ENCODE results near the gene LBX2.

The LBX2 gene

GRCh38 chr2:74525717-74526648, 26.6 kb upstream of the LBX2 start, which contains the start of gene DQX1:
TSS of gene DQX1 (minus strand) at chr2:74526231. CDS start at chr2:74525729, 502 bp downstream.
- peak; percentile 68 for DNase-seq

GRCh38 chr2:74524955-74525716, 25.7 kb upstream of the LBX2 start:
- no peak for DNase-seq

DNA sequence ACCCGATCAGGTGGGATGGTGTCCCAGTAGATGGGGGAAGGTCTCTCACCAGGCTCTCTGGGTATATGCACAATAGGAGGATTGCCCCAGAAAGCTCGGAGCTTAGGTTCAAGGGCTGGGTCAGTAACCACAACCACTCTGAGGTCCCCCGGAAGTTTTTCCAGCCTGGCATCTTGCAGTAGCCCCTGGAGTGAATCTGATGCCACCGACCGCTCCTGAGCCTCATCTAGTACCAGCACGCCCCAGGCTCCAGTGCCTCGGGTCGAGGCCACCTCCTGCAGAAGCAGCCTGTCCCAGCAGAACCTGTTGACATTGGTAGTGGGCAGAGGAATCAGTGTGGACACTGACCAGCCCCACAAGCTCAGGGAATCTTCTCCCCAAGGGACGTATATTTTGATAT, 24.6 kb upstream of the LBX2 start:
- no peak for DNase-seq

- no peak for DNase-seq
These were observed 23.1 kb upstream of the LBX2 start for GRCh38 chr2:74522516-74522915.

- no peak for DNase-seq
These were observed 17.2 kb upstream of the LBX2 start for GRCh38 chr2:74516650-74517049.

DNA sequence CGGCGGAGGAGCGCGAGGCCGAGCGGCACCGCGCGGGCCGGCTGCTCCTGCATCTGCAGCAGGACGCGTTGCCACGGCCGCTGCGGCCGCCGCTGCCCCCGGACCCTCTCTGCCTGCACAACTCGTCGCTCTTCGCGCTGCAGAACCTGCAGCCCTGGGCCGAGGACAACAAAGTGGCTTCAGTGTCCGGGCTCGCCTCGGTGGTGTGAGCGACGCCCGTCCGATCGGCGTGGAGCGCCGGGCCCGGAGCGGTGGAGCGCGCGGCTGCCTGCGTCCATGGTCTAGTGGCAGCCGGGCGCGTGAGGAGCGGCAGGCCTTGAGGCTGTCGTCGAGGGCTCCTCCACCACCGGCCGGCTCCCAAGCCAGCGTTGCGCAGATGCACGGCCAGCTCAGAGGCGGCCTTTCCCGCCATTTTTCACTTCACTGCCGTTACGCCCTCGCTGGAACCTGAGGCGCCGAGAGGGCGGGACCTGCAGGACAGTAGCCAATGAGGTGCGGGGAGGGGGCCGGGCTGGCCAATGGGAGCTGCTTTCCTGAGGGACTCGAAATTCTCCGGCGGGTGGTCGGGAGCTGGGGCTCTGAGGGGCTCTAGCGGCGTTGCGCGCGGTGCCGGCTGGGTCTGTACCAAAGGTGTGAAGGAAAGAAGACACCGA, 16.7 kb upstream of the LBX2 start:
- DNase-seq, result peak; percentile 76

DNA sequence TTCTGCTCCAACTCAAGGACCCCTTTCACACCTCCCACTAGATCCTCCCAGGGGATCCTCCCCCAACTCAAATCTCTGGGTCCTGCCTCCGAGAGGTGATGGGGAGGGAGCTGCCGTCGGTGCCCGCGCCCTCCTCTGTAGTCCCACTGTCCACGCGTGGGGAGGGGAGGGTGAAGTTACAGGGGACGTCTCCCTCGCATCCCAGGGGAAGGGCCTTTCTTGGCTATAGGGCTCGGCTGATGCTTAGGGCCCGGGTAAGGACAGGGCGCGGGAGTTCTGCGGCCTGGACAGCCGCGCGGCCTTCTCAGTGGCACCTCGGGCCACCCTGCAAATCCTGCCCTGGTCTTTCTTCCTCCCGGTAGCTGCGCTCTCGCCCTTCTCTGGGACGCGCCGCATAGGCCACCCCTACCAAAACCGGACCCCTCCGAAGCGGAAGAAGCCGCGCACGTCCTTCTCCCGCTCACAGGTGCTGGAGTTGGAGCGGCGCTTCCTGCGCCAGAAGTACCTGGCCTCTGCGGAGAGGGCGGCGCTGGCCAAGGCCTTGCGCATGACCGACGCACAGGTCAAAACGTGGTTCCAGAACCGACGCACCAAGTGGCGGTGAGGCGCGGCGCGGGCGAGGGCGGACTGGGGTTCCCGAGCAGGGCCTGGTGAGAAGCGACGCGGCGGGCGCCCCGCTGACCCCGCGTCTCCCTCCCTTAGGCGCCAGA, 16.0 kb upstream of the LBX2 start:
- DNase-seq, result no peak

GRCh38 chr2:74514368-74515270, 15.2 kb upstream of the LBX2 start, which contains the start of gene TLX2:
TSS of gene TLX2 (plus strand) at chr2:74514450. CDS start at chr2:74514807, 357 bp downstream.
- no peak for DNase-seq

DNA sequence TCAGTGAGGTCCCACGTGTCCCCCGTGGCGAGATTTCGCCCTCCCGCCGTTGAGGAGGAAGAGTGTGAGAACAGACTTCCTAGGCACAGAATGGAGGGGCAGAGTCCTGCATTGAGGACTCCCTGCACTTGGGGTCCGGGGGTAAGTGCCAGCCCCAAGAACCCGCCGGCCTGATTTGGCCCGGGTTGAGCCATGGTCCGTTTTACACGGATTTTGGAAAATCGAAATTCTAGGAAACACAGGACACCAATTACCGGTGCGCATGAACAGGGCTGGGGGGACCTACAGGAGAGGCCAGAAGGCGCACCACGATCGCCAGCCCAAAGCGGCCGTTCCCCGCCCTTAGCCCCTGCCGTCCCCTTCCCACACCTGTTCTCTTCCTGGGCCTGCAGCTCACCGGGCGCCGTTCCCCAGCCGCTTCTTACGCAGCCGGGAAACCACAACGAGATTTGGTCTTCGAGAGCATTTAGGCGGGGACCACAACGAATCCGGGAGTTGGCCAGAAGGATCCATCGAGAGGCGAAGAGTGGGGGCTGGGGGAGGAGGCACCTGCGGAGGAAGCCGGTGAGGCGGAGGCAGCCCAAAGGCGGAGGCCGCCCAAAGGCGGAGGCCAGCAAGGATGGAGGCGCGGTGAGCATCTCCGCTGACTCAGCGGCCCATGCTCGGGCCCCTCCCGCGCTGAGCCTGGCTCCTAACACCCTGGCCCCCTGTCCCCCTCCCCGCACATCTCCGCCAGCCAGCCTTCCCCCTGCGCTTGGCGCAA, 14.4 kb upstream of the LBX2 start:
- no peak for DNase-seq

DNA sequence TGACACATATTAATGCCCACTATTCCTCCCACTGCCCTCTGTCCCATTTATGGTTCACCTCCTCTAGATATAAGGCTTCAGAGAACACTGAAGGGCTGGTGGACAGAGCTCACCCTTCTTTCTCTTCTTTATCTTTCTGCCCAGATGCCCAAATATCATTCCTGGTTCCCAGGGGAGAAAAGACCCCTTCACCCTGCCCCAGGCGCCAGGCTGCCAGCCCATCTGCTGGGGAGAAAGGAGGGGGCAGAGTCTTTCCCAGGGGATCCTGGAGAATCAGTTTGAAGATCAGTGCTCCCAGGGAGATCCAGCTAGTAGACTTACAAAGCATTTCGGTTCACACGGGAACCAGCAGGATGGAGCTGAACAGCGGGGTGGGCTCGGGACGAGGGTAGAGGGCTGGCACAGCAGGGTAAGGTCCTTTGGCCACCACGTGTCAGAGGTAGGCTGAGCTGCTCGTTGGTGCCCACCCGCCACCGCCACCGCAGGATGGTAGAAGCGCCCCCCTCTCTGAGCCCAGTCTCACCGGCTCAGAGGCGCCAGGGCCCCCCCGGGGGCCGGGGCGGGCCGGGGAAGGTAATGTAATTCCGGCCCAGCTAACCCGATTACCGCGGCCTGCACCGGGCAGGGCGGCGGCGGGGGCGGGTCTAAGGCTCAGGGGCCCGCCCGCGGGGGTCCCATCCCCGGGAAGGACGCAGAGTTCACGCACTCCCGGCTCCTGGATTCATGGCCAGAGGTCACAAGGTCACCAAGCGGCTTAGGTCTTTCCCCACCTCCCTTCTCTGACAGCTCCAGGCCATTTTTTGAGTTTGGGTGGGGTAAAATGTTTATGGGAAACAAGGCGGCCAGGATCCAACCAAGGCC, 13.6 kb upstream of the LBX2 start:
- DNase-seq, result no peak

DNA sequence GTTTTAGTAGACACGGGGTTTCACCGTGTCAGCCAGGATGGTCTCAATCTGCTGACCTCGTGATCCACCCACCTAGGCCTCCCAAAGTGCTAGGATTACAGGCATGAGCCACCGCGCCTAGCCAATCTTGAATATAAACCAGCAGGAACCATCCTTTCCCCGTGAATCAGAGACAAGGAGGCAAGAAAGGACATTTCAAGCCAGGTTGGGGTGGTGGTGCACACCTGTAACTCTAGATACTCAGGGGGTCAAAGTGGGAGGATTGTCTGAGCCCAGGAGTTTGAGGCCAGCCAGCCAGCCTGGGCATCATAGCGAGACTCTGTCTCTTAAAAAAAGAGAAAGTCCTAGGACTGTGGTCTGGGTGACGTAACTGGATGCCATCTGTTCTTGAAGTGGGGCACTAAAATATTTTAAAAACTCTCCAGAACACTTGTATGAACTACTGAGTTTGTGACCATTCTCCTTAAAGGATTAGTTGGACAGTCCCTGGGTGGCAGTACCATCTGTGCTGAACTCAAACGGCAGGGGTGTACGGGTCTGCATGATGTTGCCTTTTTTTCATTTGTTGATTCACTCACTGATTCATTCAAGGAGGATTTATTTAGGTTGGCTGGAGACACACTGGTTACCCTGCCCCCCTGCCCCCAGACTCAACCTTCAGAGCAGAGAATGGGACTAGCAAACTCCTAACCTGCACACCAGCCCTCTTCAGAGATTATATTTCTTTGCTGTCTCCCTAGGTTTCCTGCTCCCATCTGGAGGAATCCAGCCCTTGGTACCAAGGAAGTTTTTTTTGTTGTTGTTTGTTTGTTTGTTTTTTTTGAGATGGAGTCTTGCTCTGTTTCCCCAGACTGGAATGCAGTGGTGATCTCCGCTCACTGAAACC, 11.9 kb upstream of the LBX2 start:
- no peak for DNase-seq

DNA sequence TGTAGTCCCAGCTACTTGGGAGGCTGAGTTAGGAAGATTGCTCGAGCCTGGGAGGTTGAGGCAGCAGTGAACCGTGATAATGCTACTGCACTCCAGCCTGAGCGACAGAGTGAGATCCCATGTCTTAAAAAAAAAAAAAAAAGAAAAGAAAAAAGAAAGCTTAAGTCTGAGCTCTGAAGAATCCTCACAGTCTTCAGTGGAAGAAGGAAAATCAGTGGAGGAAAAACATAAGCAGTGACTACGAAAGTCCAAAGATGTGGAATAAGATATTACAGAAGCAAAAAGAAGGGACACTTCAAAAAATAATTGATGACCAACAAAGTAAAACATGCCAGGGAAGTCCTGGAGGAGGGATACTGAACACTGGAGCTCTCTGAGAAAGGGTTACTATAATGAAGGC, 10.9 kb upstream of the LBX2 start:
- DNase-seq, result no peak

GRCh38 chr2:74507926-74508520, 8.6 kb upstream of the LBX2 start:
- no peak for DNase-seq

GRCh38 chr2:74507145-74507925, 7.9 kb upstream of the LBX2 start, which contains the start of gene PCGF1:
TSS of gene PCGF1 (minus strand) at chr2:74507695. CDS start at chr2:74507668, 27 bp downstream.
- peak; percentile 98 for DNase-seq

DNA sequence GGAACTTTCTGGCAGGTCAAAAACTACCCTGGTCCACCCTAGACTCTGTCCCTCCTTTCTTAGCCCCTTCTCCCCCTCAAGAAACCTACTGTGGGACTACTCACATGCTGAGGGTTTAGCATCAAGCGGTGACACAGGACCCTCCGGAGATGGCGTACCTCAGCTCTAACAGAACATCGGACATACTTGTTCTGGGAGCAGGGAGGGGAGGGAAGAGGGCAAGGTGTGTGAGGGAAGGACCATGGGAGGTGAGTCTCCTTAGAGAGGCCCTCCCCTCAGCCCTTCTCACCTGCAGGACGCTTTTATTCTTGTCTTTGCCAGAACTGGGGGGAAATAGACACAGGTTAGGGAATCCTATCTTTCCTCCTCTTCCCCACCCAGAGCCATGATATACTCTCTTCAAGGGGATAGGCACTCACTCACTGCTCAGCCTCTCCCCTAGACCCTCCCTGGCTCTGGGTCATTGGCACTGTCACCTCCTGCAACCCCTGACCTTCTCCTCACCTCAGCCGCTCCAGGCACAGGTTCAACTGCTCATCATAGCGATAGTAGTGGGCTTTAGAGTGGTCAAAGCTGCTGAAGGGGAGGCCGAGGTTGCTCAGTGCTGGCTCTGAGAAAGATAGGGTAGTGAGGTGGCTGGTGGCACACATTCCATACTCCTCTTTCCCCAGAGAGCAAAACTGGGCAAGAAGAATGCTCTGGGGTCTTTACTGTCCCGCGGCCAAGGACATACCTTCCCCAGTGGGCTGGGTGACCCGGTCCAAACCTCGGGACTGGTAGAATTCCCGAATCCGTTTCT, 6.2 kb upstream of the LBX2 start:
- no peak for DNase-seq

DNA sequence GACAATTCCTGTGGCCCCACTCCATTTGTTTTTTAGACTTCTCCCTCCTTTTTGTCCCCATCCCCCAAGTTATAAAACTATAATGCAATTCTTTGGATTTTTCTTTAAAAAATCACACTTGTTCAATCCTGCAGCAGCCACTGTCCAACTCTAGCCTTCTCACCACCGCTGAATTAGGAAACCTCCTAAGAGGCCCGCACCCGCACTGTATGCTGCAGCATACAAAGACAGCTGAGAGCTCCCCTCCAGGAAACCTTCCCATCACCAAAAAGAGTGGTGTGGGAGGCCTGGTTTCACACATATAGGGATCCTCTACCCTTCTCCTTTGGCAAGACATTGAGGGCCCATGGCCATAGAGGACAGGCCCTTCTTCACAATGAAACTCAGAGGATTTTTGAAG, 5.2 kb upstream of the LBX2 start:
- DNase-seq, result no peak
